Caki2 (cell line): ENCODE results near the gene EFL1. TPM values are rescaled to one million over a fixed set of nuclear protein-coding genes. Genes with fewer than 3 reads are reported as not detected.
"Not testable (repeated sequence)": the region's sequence is repeated elsewhere in the genome, so short reads cannot be mapped to it uniquely, and the experiment has no call there.

ENCODE experiments used
- DNase-seq: peaks from one replicate; pipeline ENCODE4 v3.0.0-alpha.2; 2015; ENCODE audit warnings: low read depth
- in situ Hi-C: cut with HindIII; loops from 2 replicates; pipeline ENCODE4 v1.10.0; 2016; ENCODE audit warnings: low sequenced_read_pairs, low pct_unique_long_range_greater_than_20kb, mixed read lengths
- total RNA-seq: library from RNA; depleted of rRNA; stranded (reverse); fragments of >200 nt; shearing (Covaris generic); gene quantifications from 2 replicates; pipeline ENCODE4 v1.2.3, GENCODE V29; 2014; ENCODE audit warnings: low replicate concordance; rRNA removed

EFL1 gene
- total RNA-seq: 3.3 and 12.1 TPM in 2 replicates

DNA sequence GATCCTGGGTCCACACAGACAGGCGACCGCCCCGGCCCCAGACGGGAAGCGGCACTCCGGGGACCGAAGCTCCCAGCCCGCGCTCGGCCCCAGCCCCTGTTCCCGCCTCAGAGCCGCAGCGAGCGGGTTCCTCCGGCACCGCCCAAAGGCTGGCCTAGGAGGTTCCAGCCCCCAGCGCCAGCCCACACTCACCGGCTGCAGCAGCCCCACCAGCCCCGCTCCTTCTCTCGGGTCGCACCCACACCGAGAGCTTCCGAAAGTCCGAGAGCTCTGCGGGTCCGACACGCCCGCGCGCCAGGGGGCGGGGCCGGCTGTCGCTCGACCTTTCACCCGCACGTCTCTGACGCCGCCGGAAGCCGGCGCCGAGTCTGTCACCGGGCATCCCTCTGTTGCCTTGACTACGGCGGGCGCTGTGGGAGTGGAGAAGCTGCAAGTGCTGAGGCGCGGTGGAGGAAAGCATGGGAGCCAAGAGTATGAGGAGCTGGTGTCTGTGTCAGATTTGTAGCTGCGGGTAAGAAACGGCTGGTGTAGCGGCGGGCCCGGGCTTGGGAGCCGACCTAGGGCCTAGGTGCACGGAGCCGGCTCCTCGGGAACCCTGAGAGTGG lies at the start of gene EFL1, which contains the start of gene SAXO2:
Gene EFL1 (minus strand): TSS at position 313 of the 605 bp plus-strand sequence. CDS start 956 bp downstream, outside the sequence.
Gene SAXO2 (plus strand): TSS at position 397 of the 605 bp plus-strand sequence. CDS start 62 bp downstream, at position 459.
- in situ Hi-C loops: no loop called here
- peak; percentile 89 for DNase-seq

DNA sequence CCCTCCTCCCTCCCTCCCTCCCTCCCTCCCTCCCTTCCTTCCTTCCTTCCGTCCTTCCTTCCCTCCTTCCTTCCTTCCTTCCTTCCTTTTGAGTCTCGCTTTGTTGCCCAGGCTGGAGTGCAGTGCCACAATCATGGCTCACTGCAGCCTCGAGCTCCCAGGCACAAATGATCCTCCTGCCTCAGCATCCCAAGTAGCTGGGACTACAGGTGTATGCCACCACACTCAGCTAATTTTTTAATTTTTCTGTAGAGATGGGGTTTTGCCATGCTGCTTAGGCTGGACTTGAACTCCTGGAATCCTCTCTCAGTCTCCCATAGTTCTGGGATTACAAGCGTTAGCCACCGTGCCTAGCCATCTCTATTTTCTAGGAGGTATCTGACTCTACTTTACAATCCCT lies 48.8 kb upstream of the EFL1 start:
- DNase-seq, in situ Hi-C loops: not testable (repeated sequence)

- in situ Hi-C loops: no loop called here
- no peak for DNase-seq
Measured at GRCh38 chr15:82309802-82310201, 47.3 kb upstream of the EFL1 start.

GRCh38 chr15:82307714-82308081 lies 45.2 kb upstream of the EFL1 start:
- in situ Hi-C loops: no loop called here
- DNase-seq: no peak

GRCh38 chr15:82306791-82307713 lies 44.5 kb upstream of the EFL1 start:
- in situ Hi-C loops: no loop called here
- DNase-seq: no peak

DNA sequence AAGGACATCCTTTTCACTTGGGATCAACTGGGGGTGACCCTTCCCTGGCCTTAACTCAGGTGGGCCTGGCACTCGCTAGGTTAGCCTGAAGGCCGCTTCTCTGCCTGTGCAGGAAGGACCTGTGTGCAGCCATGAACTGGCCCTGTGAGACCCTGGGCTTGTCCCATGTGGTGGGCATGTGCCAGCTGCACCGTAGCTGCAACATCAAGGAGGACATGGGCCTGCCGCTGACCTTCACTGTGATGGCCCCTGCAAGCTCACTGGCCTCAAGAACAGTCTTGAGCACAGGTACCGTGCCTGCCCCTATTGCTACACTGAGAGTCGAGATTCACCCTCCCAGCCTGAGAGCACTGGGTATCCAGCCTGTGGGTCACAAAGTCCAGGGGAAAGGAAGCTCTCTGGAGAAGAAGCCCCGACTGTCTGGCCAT lies 43.1 kb upstream of the EFL1 start:
- in situ Hi-C loops: no loop called here
- no peak for DNase-seq

DNA sequence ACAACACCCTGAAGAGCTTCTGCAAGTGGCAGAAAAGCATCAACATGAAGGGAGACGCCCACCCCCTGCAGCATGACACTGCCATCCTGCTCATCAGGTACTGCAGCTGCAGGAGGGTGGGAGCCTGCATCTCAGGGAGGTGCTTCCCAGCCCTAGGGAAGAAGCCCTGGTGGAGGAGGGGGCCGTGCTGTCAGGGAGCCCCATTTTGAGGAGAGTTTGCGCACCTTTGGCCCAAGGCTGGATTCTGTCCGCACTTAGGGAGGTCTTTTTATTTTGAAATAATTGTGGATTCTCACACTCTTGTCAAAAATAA lies 42.2 kb upstream of the EFL1 start:
- in situ Hi-C loops: no loop called here
- DNase-seq: no peak

GRCh38 chr15:82303956-82304777 lies 41.6 kb upstream of the EFL1 start:
- DNase-seq: no peak
- in situ Hi-C loops: no loop called here

DNA sequence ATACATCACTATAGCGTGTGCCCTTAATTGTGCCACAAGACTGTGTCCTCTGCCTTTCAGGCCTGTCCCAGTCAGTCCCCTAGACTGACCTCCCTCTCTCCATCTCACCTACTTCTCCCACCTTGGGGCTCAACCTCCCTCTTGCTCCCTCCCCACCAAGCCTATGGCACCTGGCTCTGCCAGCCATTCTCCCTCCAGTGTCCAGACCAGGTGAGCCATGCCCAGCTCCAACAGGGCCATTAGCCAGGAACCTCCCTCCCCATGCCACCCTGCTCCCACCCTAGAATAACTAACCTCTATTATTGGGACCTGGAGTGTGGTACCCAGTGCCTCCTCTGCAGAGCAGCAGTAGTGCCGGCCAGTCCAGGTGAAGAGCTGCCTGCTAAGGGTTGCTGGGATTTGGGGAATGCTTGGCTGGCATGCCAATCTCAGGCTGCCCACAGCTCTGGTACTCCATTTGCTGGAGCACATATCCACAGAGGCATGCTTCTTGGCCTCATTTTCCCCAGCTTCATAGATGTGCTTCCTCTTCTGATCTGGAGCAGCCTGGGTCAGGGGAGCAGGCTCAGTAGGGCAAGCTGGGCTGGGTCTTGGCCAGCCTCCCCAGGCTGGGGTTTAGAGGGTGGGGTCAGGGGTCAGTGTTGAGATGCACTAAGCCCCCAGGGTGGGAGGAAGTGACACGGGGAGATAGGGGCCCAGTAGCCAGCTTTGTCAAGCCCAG lies 38.9 kb upstream of the EFL1 start:
- no peak for DNase-seq
- in situ Hi-C loops: no loop called here

DNA sequence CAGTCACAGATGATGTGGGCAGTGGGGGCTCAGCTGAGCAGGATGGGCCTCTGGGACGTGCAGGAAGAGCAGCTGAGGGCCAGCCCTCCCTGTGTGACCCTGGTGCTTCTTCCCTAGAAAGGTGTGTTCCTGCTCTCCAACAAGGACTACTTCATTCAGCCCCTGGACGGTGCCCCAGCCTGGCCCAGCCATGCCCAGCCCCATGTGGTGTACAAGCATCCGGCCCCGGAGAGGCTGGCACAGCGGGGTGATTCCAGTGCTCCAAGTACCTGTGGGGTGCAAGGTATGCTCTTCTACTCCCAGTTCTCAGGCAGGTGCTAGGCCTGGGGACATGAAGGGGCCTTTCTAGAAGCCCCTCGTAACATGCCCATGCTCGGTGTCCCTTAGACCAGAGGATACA lies 38.3 kb upstream of the EFL1 start:
- in situ Hi-C loops: no loop called here
- no peak for DNase-seq

- in situ Hi-C loops: not testable (repeated sequence)
Measured at GRCh38 chr15:82300326-82300725, 37.8 kb upstream of the EFL1 start.

DNA sequence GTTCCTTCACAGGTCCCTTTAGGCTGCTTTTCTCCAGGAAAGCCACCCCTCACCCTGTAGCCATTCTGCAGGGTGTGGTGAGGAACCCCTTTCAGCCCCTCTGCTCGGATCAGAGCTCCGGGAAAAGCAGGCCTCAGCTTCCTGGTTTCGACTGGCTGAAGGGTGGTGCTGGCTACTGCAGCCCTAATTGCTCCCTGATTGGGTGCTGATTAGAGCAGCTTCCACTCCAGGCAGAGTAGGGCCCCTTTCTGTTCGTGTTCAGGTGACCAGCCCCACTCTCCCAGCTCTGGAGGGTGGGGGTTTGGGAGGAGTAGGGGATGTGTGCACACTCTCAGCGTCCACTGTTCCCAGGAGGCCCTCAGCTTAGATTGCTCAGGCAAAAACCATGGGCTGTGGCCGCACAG lies 37.0 kb upstream of the EFL1 start:
- in situ Hi-C loops, DNase-seq: not testable (repeated sequence)

More at GRCh38 chr15:82300326-82300725, 37.8 kb upstream of the EFL1 start:
- DNase-seq: not testable (repeated sequence)

- in situ Hi-C loops: no loop called here
- DNase-seq: no peak
Measured at GRCh38 chr15:82298520-82298919, 36.0 kb upstream of the EFL1 start.

GRCh38 chr15:82298032-82298431 lies 35.5 kb upstream of the EFL1 start:
- in situ Hi-C loops: no loop called here

GRCh38 chr15:82297546-82297945 lies 35.0 kb upstream of the EFL1 start:
- in situ Hi-C loops: no loop called here
- no peak for DNase-seq

More at GRCh38 chr15:82298032-82298431, 35.5 kb upstream of the EFL1 start:
- DNase-seq: no peak

DNA sequence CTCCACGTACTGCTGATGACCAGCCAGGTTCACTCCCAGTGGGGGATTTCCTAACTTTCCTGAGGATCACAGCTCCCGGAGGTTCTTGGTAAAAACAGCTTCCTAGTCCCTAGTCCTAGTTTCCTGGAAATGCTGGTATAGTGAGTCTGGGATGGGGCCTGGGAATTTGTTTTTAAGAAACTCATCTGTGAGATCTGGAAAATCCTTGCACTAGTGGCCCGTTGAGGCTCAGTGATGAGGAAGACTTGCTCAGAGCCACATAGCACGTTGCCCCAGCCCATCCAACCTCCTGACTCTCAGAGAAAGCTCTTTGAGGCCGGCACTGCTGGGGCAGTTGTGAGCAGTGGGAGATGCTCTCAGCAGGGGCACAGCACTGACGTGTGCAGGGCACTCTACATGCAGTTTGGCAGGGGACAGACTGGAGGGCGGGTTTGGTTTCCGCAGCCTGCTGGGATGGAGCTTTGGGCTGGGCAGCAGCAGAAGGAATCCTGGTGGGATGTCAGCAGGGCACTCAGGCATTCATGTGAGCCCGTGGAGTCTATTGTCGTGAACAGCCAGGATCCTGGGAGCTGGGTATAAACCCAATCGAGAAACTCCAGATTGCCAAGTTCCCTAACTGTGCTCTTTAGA lies 31.6 kb upstream of the EFL1 start:
- no peak for DNase-seq
- in situ Hi-C loops: no loop called here

DNA sequence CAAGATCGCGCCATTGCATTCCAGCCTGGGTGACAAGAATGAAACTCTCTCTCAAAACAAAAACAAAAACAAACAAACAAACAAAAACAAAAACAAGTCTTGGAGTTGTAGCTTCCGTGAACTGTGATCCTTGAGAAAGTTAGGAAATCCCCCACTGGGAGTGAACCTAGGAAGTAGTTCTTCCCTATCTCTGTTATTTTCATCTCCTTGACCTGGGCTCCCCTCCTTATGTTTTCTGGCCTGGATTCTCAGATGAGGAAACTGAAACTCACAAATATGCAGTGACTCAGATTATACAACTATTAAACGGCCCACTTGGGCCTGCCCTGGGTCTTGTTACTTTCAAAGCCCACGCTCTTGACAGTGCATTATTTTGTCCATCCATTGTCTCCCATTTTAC lies 29.7 kb upstream of the EFL1 start:
- in situ Hi-C loops: no loop called here
- DNase-seq: no peak

DNA sequence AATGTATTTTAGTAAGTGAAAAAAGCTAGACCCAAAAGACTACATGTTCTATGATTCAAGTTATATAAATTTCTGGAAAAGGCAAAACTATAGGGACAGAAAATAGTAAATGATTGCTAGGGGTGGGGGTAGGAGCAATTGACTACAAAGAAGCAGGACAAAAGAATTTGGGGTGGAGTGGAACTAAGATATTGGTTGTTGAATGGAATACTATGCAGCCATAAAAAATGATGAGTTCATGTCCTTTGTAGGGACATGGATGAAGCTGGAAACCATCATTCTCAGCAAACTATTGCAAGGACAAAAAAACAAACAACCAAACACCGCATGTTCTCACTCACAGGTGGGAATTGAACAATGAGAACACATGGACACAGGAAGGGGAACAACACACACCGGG lies 25.7 kb upstream of the EFL1 start:
- in situ Hi-C loops, DNase-seq: not testable (repeated sequence)
